ENCODE results near the gene ERLEC1. TPM values are rescaled to one million over a fixed set of nuclear protein-coding genes. Genes with fewer than 3 reads are reported as not detected.
"Not testable (repeated sequence)": the region's sequence is repeated elsewhere in the genome, so short reads cannot be mapped to it uniquely, and the experiment has no call there.

Gene ERLEC1
- polyA plus RNA-seq, 4 donors: 13.0 to 78.8 (median 31.2) TPM

GRCh38 chr2:53752385-53752784, 34.5 kb upstream of the ERLEC1 start:
- Histone ChIP-seq H3K27me3 (ENCODE audit: control insufficient read depth in 3 of 3, insufficient read depth in 3 of 3, low read length in 3 of 3) (no peaks in the 10 kb centered on the region), H3K4me3 (ENCODE audit: low read depth in 1 of 3, low read length in 3 of 3) (no peak overlapping the region), H3K4me1 (ENCODE audit: control insufficient read depth in 3 of 3, insufficient read depth in 2 of 3, low read depth in 1 of 3, low read length in 2 of 3) (no peaks in the 10 kb centered on the region), H3K36me3 (ENCODE audit: control insufficient read depth in 3 of 3, insufficient read depth in 2 of 3, low read depth in 1 of 3, low read length in 3 of 3) (peaks cover 2 to 7% (median 6%) of the 10 kb centered on the region in 3 donors), H3K27ac (ENCODE audit: low read depth in 1 of 3, low read length in 2 of 3) (no peak overlapping the region), H3K9me3 (ENCODE audit: control insufficient read depth in 2 of 2, insufficient read depth in 1 of 2, low read depth in 1 of 2, low read length in 1 of 2) (peaks cover 0 to 6% of the 10 kb centered on the region in 2 donors)
- WGBS, 3 donors: 86 to 93% (median 90%) methylated on average over 4 of the region's 4 CpGs
- DNase-seq (no peak), FAIRE-seq (no peak)

DNA sequence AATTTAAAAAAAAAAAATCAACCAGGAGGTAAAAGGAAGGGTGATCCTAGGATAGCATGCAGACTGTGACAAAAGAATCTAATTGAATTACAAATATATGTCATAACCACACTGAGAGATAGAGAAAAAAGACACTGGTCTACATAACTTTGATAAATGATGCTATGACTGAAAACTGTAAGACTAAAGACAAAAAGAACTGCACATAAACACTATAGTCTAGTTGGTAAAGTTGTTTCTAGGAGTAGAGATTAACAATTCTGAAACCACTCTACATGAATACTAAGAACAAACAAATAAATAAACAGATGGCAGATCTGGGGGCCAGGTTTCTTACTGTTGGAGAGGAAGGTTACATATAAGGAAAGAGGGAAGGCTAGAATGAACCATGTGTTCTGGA, 33.8 kb upstream of the ERLEC1 start:
- H3K4me3 ChIP-seq (ENCODE audit: low read depth in 1 of 3, low read length in 3 of 3): no peak overlapping the region
- no peaks in the 10 kb centered on the region for H3K4me1 ChIP-seq (ENCODE audit: control insufficient read depth in 3 of 3, insufficient read depth in 2 of 3, low read depth in 1 of 3, low read length in 2 of 3)
- FAIRE-seq (no peak), DNase-seq (no peak)
- no peak overlapping the region for H3K27ac ChIP-seq (ENCODE audit: low read depth in 1 of 3, low read length in 2 of 3)
- H3K36me3 ChIP-seq (ENCODE audit: control insufficient read depth in 3 of 3, insufficient read depth in 2 of 3, low read depth in 1 of 3, low read length in 3 of 3): peaks cover 2 to 7% (median 4%) of the 10 kb centered on the region in 3 donors
- peaks cover 0 to 6% of the 10 kb centered on the region in 2 donors for H3K9me3 ChIP-seq (ENCODE audit: control insufficient read depth in 2 of 2, insufficient read depth in 1 of 2, low read depth in 1 of 2, low read length in 1 of 2)
- H3K27me3 ChIP-seq (ENCODE audit: control insufficient read depth in 3 of 3, insufficient read depth in 3 of 3, low read length in 3 of 3): no peaks in the 10 kb centered on the region

DNA sequence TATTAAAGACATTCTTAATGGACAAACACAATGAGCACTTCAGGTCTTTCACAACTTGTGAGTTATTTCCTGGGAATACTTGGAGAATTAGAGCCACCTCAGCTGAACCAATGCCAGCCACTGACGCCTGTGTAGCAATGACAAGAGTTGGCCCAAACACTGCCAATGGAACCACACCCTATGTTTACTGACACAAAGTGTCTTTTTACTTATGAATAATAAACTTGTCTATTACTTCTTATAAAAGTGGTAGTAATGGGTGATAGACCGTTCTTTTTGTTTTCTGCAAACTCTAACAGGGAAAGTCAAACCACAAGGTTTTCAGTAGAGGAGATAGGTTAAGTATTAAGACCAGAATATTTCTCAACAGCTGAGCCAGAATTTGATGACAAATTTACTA, 31.7 kb upstream of the ERLEC1 start:
- Histone ChIP-seq H3K9me3 (ENCODE audit: control insufficient read depth in 2 of 2, insufficient read depth in 1 of 2, low read depth in 1 of 2, low read length in 1 of 2) (peaks cover 0 to 6% of the 10 kb centered on the region in 2 donors), H3K4me1 (ENCODE audit: control insufficient read depth in 3 of 3, insufficient read depth in 2 of 3, low read depth in 1 of 3, low read length in 2 of 3) (no peaks in the 10 kb centered on the region), H3K27ac (ENCODE audit: low read depth in 1 of 3, low read length in 2 of 3) (no peak overlapping the region), H3K27me3 (ENCODE audit: control insufficient read depth in 3 of 3, insufficient read depth in 3 of 3, low read length in 3 of 3) (no peaks in the 10 kb centered on the region), H3K36me3 (ENCODE audit: control insufficient read depth in 3 of 3, insufficient read depth in 2 of 3, low read depth in 1 of 3, low read length in 3 of 3) (peaks cover 2 to 10% (median 4%) of the 10 kb centered on the region in 3 donors), H3K4me3 (ENCODE audit: low read depth in 1 of 3, low read length in 3 of 3) (no peak overlapping the region)
- no peak for FAIRE-seq
- DNase-seq: peak in 1 of 2 donors; percentile 31
- WGBS, 3 donors: 41 to 62% (median 52%) methylated on average over 2 of the region's 2 CpGs

- no peaks in the 10 kb centered on the region for H3K27me3 ChIP-seq (ENCODE audit: control insufficient read depth in 3 of 3, insufficient read depth in 3 of 3, low read length in 3 of 3)
- no peaks in the 10 kb centered on the region for H3K4me1 ChIP-seq (ENCODE audit: control insufficient read depth in 3 of 3, insufficient read depth in 2 of 3, low read depth in 1 of 3, low read length in 2 of 3)
- DNase-seq (no peak), FAIRE-seq (no peak)
- WGBS, 3 donors: 97 to 98% (median 98%) methylated on average over 15 of the region's 15 CpGs
- H3K4me3 ChIP-seq (ENCODE audit: low read depth in 1 of 3, low read length in 3 of 3): no peak overlapping the region
- peaks cover 2 to 10% (median 4%) of the 10 kb centered on the region in 3 donors for H3K36me3 ChIP-seq (ENCODE audit: control insufficient read depth in 3 of 3, insufficient read depth in 2 of 3, low read depth in 1 of 3, low read length in 3 of 3)
- H3K27ac ChIP-seq (ENCODE audit: low read depth in 1 of 3, low read length in 2 of 3): no peak overlapping the region
- H3K9me3 ChIP-seq (ENCODE audit: control insufficient read depth in 2 of 2, insufficient read depth in 1 of 2, low read depth in 1 of 2, low read length in 1 of 2): peaks cover 0 to 6% of the 10 kb centered on the region in 2 donors
Measured at GRCh38 chr2:53756644-53757043, 30.2 kb upstream of the ERLEC1 start.

GRCh38 chr2:53757206-53757605, 29.6 kb upstream of the ERLEC1 start:
- not testable (repeated sequence) for H3K9me3 ChIP-seq (ENCODE audit: control insufficient read depth in 2 of 2, insufficient read depth in 1 of 2, low read depth in 1 of 2, low read length in 1 of 2); H3K4me3 ChIP-seq (ENCODE audit: low read depth in 1 of 3, low read length in 3 of 3); H3K27ac ChIP-seq (ENCODE audit: low read depth in 1 of 3, low read length in 2 of 3); FAIRE-seq; H3K4me1 ChIP-seq (ENCODE audit: control insufficient read depth in 3 of 3, insufficient read depth in 2 of 3, low read depth in 1 of 3, low read length in 2 of 3); DNase-seq; H3K27me3 ChIP-seq (ENCODE audit: control insufficient read depth in 3 of 3, insufficient read depth in 3 of 3, low read length in 3 of 3)
- peaks cover 2 to 10% (median 4%) of the 10 kb centered on the region in 3 donors for H3K36me3 ChIP-seq (ENCODE audit: control insufficient read depth in 3 of 3, insufficient read depth in 2 of 3, low read depth in 1 of 3, low read length in 3 of 3)
- WGBS, 3 donors: 98 to 99% (median 98%) methylated on average over 14 of the region's 14 CpGs

GRCh38 chr2:53765767-53766166, 21.1 kb upstream of the ERLEC1 start:
- FAIRE-seq (no peak), DNase-seq (no peak)
- peaks cover 0 to 6% (median 0%) of the 10 kb centered on the region in 3 donors for H3K36me3 ChIP-seq (ENCODE audit: control insufficient read depth in 3 of 3, insufficient read depth in 2 of 3, low read depth in 1 of 3, low read length in 3 of 3)
- peak overlapping the region in 1 of 3 donors; percentile 28 for H3K27ac ChIP-seq (ENCODE audit: low read depth in 1 of 3, low read length in 2 of 3)
- H3K4me3 ChIP-seq (ENCODE audit: low read depth in 1 of 3, low read length in 3 of 3): no peak overlapping the region
- H3K27me3 ChIP-seq (ENCODE audit: control insufficient read depth in 3 of 3, insufficient read depth in 3 of 3, low read length in 3 of 3): no peaks in the 10 kb centered on the region
- H3K4me1 ChIP-seq (ENCODE audit: control insufficient read depth in 3 of 3, insufficient read depth in 2 of 3, low read depth in 1 of 3, low read length in 2 of 3): peaks cover 0 to 11% (median 0%) of the 10 kb centered on the region in 3 donors
- WGBS, 3 donors: 28 to 76% (median 46%) methylated on average over 1 of the region's 1 CpG
- H3K9me3 ChIP-seq (ENCODE audit: control insufficient read depth in 2 of 2, insufficient read depth in 1 of 2, low read depth in 1 of 2, low read length in 1 of 2): no peaks in the 10 kb centered on the region

DNA sequence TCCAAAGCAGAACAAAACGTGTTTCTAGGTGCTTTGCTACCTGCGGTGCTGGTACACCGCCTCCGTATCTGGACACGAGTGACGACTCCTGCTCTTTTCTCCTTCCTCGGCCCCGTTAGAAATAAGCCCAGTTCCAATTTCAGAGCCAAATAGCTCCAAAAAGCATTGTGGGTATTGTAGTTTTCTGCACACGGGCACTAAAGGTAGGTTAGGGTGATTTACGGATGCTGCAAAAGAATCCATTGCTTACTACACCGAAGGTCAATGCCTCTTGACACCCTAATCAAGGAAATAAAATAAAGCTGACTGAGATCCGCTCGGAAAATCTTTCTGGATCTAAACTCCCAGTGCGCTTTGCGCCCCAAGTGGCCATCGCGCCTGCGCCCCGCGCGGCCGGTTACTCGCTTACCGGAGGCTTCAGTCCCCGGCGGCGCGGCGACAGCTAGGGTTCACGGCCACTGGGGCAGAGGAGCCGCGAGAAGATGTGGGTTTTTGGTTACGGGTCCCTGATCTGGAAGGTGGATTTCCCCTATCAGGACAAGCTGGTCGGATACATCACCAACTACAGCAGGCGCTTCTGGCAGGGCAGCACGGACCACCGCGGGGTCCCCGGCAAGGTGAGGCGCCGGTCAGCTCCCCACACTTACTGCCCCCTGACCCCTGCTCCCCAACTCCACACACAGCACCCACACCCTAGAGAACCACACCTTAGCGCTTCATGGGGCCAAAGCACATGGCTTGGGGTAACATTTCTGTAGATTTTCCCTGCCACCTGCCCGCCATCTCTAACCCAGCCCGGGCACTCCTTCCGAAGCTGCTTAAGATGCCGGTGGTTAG, 19.2 kb upstream of the ERLEC1 start, which contains the start of gene CHAC2:
TSS of gene CHAC2 (plus strand) at position 400 of the 837 bp plus-strand sequence. CDS start at position 483, 83 bp downstream.
- no peak for FAIRE-seq
- 0% methylated on average over 46 of the region's 46 CpGs for WGBS, 3 donors

DNA sequence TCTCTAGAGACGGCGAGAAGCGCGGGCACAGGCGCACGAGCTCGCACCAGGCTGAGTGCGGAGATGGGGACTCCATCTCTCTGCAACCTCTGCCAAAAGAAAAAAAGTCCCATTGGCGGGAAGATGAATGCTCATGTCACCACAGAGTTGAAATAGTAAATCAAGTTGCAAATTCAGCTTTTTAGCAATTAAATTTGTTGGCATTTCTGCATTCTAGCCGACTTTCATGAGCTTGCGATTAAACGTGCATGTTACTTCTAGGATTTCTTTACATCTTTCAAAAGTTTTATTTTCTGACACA, 18.7 kb upstream of the ERLEC1 start:
- H3K9me3 ChIP-seq (ENCODE audit: control insufficient read depth in 2 of 2, insufficient read depth in 1 of 2, low read depth in 1 of 2, low read length in 1 of 2): no peaks in the 10 kb centered on the region
- peaks cover 0 to 3% (median 0%) of the 10 kb centered on the region in 3 donors for H3K36me3 ChIP-seq (ENCODE audit: control insufficient read depth in 3 of 3, insufficient read depth in 2 of 3, low read depth in 1 of 3, low read length in 3 of 3)
- 0 to 2% (median 0%) methylated on average over 12 of the region's 12 CpGs for WGBS, 3 donors
- H3K27me3 ChIP-seq (ENCODE audit: control insufficient read depth in 3 of 3, insufficient read depth in 3 of 3, low read length in 3 of 3): no peaks in the 10 kb centered on the region
- peak overlapping the region; percentile 76 to 94 (median 80) for H3K4me3 ChIP-seq (ENCODE audit: low read depth in 1 of 3, low read length in 3 of 3)
- peaks cover 0 to 11% (median 0%) of the 10 kb centered on the region in 3 donors for H3K4me1 ChIP-seq (ENCODE audit: control insufficient read depth in 3 of 3, insufficient read depth in 2 of 3, low read depth in 1 of 3, low read length in 2 of 3)
- H3K27ac ChIP-seq (ENCODE audit: low read depth in 1 of 3, low read length in 2 of 3): peak overlapping the region; percentile 70 to 90 (median 73)
- DNase-seq (no peak), FAIRE-seq (no peak)

More for the DNA sequence above, 19.2 kb upstream of the ERLEC1 start, which contains the start of gene CHAC2:
- Histone ChIP-seq H3K4me3 (ENCODE audit: low read depth in 1 of 3, low read length in 3 of 3) (peak within 1 kb of the TSS; percentile 76 to 94 (median 80)), H3K9me3 (ENCODE audit: control insufficient read depth in 2 of 2, insufficient read depth in 1 of 2, low read depth in 1 of 2, low read length in 1 of 2) (no peaks in the 10 kb centered on the region), H3K27me3 (ENCODE audit: control insufficient read depth in 3 of 3, insufficient read depth in 3 of 3, low read length in 3 of 3) (no peaks in the 10 kb centered on the region), H3K36me3 (ENCODE audit: control insufficient read depth in 3 of 3, insufficient read depth in 2 of 3, low read depth in 1 of 3, low read length in 3 of 3) (peaks cover 0 to 6% (median 0%) of the 10 kb centered on the region in 3 donors), H3K4me1 (ENCODE audit: control insufficient read depth in 3 of 3, insufficient read depth in 2 of 3, low read depth in 1 of 3, low read length in 2 of 3) (peaks cover 0 to 11% (median 0%) of the 10 kb centered on the region in 3 donors), H3K27ac (ENCODE audit: low read depth in 1 of 3, low read length in 2 of 3) (peak within 1 kb of the TSS; percentile 70 to 90 (median 73))
- DNase-seq: peak; percentile 89 to 91
